Ovary (tissue), 9 donors: Measurements from ENCODE around the gene NEU2. TPM values are rescaled to one million over a fixed set of nuclear protein-coding genes. Genes with fewer than 3 reads are reported as not detected.

Experiments
- DNase-seq, 5 donors: peaks; one replicate each; pipeline ENCODE4 v3.0.0-alpha.2; 2019 to 2020
- H3K27ac ChIP-seq, 2 donors: fragments of 200-600 bp; one replicate each; pipeline versions ENCODE4 v1.5.1 to v1.8.0; 2019 to 2022
- H3K27me3 ChIP-seq: fragments of 200-600 bp; one replicate; pipeline ENCODE4 v1.8.0; 2022
- H3K36me3 ChIP-seq: fragments of 200-600 bp; sonication (generic); one replicate; pipeline ENCODE4 v1.5.1; 2019
- H3K4me1 ChIP-seq: one replicate; pipeline ENCODE4 v1.8.1; 2013; ENCODE audit warnings: mild to moderate bottlenecking, moderate library complexity; ENCODE audit not compliant: insufficient read depth
- H3K4me3 ChIP-seq: fragments of 200-600 bp; sonication (generic); one replicate; pipeline ENCODE4 v1.5.1; 2017
- H3K9me3 ChIP-seq, 2 donors: fragments of 200-600 bp in 1 of 2; sonication (generic) in 1 of 2; one replicate each; pipeline versions ENCODE4 v1.5.1 to v1.8.1; 2013 to 2019; ENCODE audit warnings: mild to moderate bottlenecking in 1 of 2, moderate library complexity in 1 of 2
- EP300 ChIP-seq: sonication (generic); formaldehyde crosslinking; IDR thresholded peaks from one replicate; pipeline ENCODE4 v1.6.1; 2017; ENCODE audit warnings: antibody characterized with exemption
- POLR2A ChIP-seq: fragments of 450-650 bp; IDR thresholded peaks from one replicate; pipeline ENCODE4 v1.6.1; 2017; ENCODE audit warnings: antibody characterized with exemption, mild to moderate bottlenecking, moderate library complexity
- whole genome bisulfite sequencing, 3 donors: extraction: QIAGEN DNeasy Blood & Tissue Kit in 1 of 3; methylation state at CpG; one replicate each; pipeline versions ENCODE4 v1.1.5 to v1.1.7; 2013 to 2017; 5-methylcytosine and 5-hydroxymethylcytosine counted together
- intact Hi-C, 4 donors: fragments of 100-400 bp; cut with DNase I; formaldehyde crosslinking; loops; one replicate each; pipeline versions ENCODE4 v1.11.0 to v1.15.1; 2022 to 2023
- polyA plus RNA-seq, 2 donors: library from polyadenylated mRNA; stranded (reverse); fragments of 200-250 nt in 1 of 2; fragments of 350-450 nt in 1 of 2; fragmentation: Illumina TruSeq in 1 of 2; extraction: RNeasy Lipid Tissue Mini Kit (QIAGEN cat#74804) in 1 of 2; gene quantifications; one replicate each; pipeline ENCODE4 v1.2.3, GENCODE V29; 2013 to 2014
- total RNA-seq, 7 donors: library from RNA; depleted of rRNA in 2 of 7; stranded (reverse); fragments of >200 nt in 2 of 7; fragmentation: NEBNext Ultra II Directional in 3 of 7; extraction: Animal tissue kit (Norgen Biotek cat#: 25700) in 3 of 7; gene quantifications; one replicate each; pipeline versions ENCODE4 v1.1.0 to v1.2.4, GENCODE V29; 2016 to 2023
- TF ChIP-seq, protein P1 (sequence below), 3 donors: fragments of 450-650 bp in 2 of 3; fragments of 200-600 bp in 1 of 3; IDR thresholded peaks; one replicate each; pipeline versions ENCODE4 v1.5.1 to v1.8.0; 2016 to 2022; ENCODE audit warnings: antibody characterized with exemption in 3 of 3, mild to moderate bottlenecking in 1 of 3
- donor health status: DM: no; HTN: no; CAD: no; lungs with moderate emphysema.
- donor health status: DM: no; HTN: no; CAD: no.
- donor health status: Bipolar disorder and iron deficiency.
- donor health status: DM: yes; HTN: yes; CAD: no.
- donor health status: DM: no; HTN: no; CAD: no.
- donor health status: DM: yes; HTN: yes; CAD: no.

The NEU2 gene
- total and polyA plus RNA-seq, 9 donors: not detected

DNA sequence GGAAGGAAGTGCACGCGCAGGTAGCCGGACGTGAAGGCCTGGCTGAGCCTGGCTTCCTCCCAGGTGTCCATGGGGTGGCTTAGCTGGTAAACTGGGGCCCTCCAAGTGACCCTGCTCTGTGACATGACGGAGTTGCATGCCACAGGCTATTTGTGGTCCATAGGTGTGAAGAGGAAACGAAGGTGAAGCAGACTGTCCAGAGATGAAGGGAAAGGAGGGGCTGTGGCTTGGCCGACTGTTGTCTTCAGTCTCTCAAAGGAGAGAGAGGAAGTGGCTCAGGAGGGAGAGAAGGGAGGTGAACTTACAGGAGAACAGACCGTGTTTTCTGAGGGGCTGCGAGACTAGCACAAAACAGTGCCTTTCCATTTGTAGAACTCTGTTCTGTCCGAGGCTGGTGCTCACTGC lies 47.0 kb downstream of the NEU2 start:
- TF ChIP-seq EP300 (no peak), POLR2A (no peak)
- TF ChIP-seq, protein P1, sequence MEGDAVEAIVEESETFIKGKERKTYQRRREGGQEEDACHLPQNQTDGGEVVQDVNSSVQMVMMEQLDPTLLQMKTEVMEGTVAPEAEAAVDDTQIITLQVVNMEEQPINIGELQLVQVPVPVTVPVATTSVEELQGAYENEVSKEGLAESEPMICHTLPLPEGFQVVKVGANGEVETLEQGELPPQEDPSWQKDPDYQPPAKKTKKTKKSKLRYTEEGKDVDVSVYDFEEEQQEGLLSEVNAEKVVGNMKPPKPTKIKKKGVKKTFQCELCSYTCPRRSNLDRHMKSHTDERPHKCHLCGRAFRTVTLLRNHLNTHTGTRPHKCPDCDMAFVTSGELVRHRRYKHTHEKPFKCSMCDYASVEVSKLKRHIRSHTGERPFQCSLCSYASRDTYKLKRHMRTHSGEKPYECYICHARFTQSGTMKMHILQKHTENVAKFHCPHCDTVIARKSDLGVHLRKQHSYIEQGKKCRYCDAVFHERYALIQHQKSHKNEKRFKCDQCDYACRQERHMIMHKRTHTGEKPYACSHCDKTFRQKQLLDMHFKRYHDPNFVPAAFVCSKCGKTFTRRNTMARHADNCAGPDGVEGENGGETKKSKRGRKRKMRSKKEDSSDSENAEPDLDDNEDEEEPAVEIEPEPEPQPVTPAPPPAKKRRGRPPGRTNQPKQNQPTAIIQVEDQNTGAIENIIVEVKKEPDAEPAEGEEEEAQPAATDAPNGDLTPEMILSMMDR (IDR thresholded peaks at IDR 0.05): no peak
- DNase-seq: no peak
- no peak overlapping the region for H3K27ac ChIP-seq

GRCh38 chr2:233079953-233080835 lies 47.7 kb downstream of the NEU2 start:
- H3K27me3 ChIP-seq: no peaks in the 10 kb centered on the region
- TF ChIP-seq, protein P1 (IDR thresholded peaks at IDR 0.05): no peak
- no peak for TF ChIP-seq EP300
- TF ChIP-seq POLR2A: no peak
- no peaks in the 10 kb centered on the region for H3K9me3 ChIP-seq
- no peak for DNase-seq
- whole genome bisulfite sequencing, 3 donors: 77 to 85% (median 83%) methylated on average over 20 of the region's 20 CpGs
- H3K4me1 ChIP-seq: no peaks in the 10 kb centered on the region
- no peak overlapping the region for H3K27ac ChIP-seq
- intact Hi-C loops: no loop called here
- no peaks in the 10 kb centered on the region for H3K36me3 ChIP-seq
- H3K4me3 ChIP-seq: no peak overlapping the region

More for the DNA sequence above, 47.0 kb downstream of the NEU2 start:
- Histone ChIP-seq H3K4me1 (no peaks in the 10 kb centered on the region), H3K9me3 (no peaks in the 10 kb centered on the region), H3K27me3 (no peaks in the 10 kb centered on the region), H3K36me3 (no peaks in the 10 kb centered on the region), H3K4me3 (no peak overlapping the region)
- intact Hi-C loops: no loop called here
- WGBS, 3 donors: 48 to 51% (median 50%) methylated on average over 10 of the region's 10 CpGs

- Histone ChIP-seq H3K36me3 (no peaks in the 10 kb centered on the region), H3K4me1 (no peaks in the 10 kb centered on the region), H3K9me3 (no peaks in the 10 kb centered on the region), H3K27me3 (no peaks in the 10 kb centered on the region), H3K4me3 (no peak overlapping the region), H3K27ac (no peak overlapping the region)
- no peak for DNase-seq
- 80 to 94% (median 92%) methylated on average over 11 of the region's 11 CpGs for WGBS, 3 donors
- intact Hi-C loops: no loop called here
- TF ChIP-seq EP300 (no peak), POLR2A (no peak)
- TF ChIP-seq, protein P1 (IDR thresholded peaks at IDR 0.05): no peak
Observed at GRCh38 chr2:233080836-233081229, 48.4 kb downstream of the NEU2 start.

DNA sequence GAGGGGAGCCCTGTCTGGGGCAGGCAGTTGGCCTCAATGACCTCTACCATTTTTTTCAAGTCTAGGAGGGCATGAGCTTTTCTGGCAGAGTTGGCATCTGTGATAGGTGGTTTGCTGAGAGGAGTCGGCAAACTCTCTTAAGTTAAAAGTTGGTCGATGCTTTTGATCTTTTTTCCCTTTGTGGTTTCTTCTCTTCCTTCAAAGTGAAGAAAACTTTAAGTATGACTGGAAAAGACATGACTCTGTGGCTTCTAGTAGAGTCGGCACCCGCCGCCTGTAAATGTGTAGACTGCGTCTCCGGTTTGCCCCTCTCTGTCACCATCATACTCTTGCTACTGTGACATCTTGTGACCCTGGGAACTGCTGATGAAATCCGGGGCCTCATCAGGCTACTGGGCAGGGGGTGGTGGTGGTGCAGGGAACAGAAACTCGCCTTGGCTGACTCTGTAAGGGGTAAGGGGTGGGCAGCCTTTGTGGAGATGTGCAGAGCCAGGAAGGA lies 48.8 kb downstream of the NEU2 start:
- WGBS, 3 donors: 85 to 87% (median 86%) methylated on average over 9 of the region's 9 CpGs
- H3K27me3 ChIP-seq: no peaks in the 10 kb centered on the region
- H3K36me3 ChIP-seq: no peaks in the 10 kb centered on the region
- TF ChIP-seq, protein P1 (IDR thresholded peaks at IDR 0.05): no peak
- TF ChIP-seq POLR2A: no peak
- TF ChIP-seq EP300: no peak
- H3K4me1 ChIP-seq: no peaks in the 10 kb centered on the region
- H3K9me3 ChIP-seq: no peaks in the 10 kb centered on the region
- intact Hi-C loops: no loop called here
- no peak for DNase-seq
- no peak overlapping the region for H3K4me3 ChIP-seq
- no peak overlapping the region for H3K27ac ChIP-seq
